ENCODE measurements around the gene TMEM163.

Gene TMEM163

DNA sequence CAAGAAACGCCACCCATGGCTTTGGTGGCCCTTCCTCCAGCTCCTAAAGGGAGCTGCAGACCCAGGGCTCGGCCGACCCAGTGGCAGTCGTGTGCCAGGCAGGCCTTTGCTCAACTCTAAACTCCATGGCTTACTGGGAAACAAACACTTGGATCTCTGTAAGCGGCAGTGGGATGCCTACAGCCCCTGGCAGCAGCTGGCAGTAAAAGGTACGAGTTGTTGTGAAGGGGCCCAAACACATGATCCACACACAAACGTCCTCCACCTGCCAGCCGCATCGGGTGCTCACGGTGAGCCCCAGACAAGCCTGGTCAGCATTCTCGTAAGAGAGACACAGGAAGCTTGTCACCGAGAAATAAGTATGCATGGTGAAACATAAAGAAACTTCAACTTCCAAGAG, 250.0 kb downstream of the TMEM163 start:
- no peak overlapping the region for H3K27ac Mint-ChIP-seq
- H3K4me3 Mint-ChIP-seq: no peak overlapping the region
- no peaks in the 10 kb centered on the region for H3K36me3 Mint-ChIP-seq (ENCODE audit: low read depth)

DNA sequence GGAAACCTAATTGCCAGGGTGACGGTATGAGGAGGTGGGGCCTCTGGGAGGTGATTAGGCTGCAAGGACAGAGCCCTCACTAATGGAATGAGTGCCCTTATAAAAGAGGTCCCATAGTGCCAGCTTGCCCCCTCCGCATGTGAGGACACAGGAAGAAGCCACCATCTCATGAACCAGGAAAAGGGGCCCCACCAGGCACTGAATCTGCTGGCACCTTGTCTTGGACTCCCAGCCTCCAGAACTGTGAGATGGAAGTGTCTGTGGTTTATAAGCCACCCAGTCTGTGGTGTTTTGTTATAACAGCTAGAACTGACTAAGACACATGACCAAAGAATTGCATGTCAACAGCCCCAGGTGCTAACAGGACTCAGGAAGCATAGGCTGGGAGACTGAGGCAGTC, 250.6 kb downstream of the TMEM163 start:
- no peak overlapping the region for H3K27ac Mint-ChIP-seq
- H3K36me3 Mint-ChIP-seq (ENCODE audit: low read depth): no peaks in the 10 kb centered on the region
- no peaks in the 10 kb centered on the region for H3K27me3 Mint-ChIP-seq (ENCODE audit: low read depth)
- no peaks in the 10 kb centered on the region for H3K4me1 Mint-ChIP-seq
- H3K4me3 Mint-ChIP-seq: no peak overlapping the region
- TF ChIP-seq, protein P1, sequence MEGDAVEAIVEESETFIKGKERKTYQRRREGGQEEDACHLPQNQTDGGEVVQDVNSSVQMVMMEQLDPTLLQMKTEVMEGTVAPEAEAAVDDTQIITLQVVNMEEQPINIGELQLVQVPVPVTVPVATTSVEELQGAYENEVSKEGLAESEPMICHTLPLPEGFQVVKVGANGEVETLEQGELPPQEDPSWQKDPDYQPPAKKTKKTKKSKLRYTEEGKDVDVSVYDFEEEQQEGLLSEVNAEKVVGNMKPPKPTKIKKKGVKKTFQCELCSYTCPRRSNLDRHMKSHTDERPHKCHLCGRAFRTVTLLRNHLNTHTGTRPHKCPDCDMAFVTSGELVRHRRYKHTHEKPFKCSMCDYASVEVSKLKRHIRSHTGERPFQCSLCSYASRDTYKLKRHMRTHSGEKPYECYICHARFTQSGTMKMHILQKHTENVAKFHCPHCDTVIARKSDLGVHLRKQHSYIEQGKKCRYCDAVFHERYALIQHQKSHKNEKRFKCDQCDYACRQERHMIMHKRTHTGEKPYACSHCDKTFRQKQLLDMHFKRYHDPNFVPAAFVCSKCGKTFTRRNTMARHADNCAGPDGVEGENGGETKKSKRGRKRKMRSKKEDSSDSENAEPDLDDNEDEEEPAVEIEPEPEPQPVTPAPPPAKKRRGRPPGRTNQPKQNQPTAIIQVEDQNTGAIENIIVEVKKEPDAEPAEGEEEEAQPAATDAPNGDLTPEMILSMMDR (IDR thresholded peaks at IDR 0.05; ENCODE audit: unreplicated experiment in 3 of 3): no peak
- H3K9me3 Mint-ChIP-seq: peaks cover 8% of the 10 kb centered on the region

More for the DNA sequence above, 250.0 kb downstream of the TMEM163 start:
- Mint-ChIP-seq H3K9me3 (peaks cover 12% of the 10 kb centered on the region), H3K27me3 (ENCODE audit: low read depth) (no peaks in the 10 kb centered on the region), H3K4me1 (no peaks in the 10 kb centered on the region)
- TF ChIP-seq, protein P1 (IDR thresholded peaks at IDR 0.05; ENCODE audit: unreplicated experiment in 3 of 3): no peak

DNA sequence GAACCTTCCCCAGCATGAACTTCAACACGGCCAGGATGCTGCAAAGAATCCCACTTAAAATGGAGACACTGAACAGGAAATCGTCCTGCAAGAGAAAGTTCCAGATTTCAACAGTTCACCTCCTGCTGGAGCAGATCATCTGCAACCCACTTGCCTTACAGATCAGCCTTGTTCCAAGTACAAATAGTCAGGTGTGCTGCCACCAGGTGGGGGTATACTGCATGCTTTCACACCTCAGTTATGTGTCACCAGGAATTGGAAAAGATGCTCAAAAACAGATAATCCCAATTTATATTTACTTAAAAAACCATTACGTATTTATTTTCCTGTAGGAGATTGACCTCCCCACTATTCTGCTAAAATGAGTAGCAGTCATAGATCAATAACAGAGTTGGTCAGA, 252.7 kb downstream of the TMEM163 start:
- H3K4me3 Mint-ChIP-seq: no peak overlapping the region

DNA sequence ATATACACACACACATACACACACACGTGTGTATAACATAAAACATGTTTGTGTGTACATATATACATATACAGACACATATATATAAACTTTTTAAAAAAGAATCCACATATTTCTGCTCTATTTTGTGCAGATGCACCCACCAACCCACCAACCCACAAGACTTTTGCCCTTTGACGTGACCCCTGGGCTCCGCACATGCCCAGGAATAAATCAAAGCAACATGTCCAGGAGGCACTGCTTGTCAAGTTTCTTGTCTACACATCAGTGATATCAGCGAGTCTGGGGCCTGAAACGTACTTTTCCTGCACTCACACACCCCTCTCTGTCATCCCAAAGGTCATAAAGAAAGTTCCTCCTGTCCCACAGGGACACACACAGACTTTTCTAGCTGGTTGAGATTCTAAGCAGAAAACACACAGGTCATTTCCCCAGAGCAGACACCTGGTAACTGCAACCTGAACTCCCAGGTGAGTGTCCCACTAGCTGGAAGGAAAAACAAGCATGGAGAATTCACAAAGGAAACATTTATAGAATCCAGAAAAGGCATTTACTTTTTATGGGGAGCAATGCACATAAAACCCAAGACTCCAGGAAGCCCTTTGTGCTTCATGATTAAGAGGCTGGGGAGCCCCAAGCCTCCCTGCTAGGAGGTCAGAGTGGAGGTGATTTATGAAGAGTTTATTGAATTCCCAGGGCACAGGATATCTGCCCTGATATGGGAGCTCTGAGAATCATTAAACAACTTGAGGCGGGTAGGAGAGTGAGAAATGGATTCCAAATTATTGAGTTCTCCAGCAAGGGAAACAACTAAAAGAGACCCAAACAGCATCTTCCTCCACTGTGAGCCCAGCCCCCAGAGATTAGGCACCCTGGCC, 253.3 kb downstream of the TMEM163 start:
- Mint-ChIP-seq H3K36me3 (ENCODE audit: low read depth) (no peaks in the 10 kb centered on the region), H3K4me1 (peaks cover 6% of the 10 kb centered on the region), H3K4me3 (no peak overlapping the region), H3K9me3 (no peaks in the 10 kb centered on the region), H3K27me3 (ENCODE audit: low read depth) (no peaks in the 10 kb centered on the region), H3K27ac (peak overlapping the region in 1 of 3 experiments; percentile 46)
- TF ChIP-seq, protein P1 (IDR thresholded peaks at IDR 0.05; ENCODE audit: unreplicated experiment in 3 of 3): no peak

More for the DNA sequence above, 252.7 kb downstream of the TMEM163 start:
- no peaks in the 10 kb centered on the region for H3K27me3 Mint-ChIP-seq (ENCODE audit: low read depth)
- H3K27ac Mint-ChIP-seq: peak overlapping the region in 1 of 3 experiments; percentile 46
- TF ChIP-seq, protein P1 (IDR thresholded peaks at IDR 0.05; ENCODE audit: unreplicated experiment in 3 of 3): peak; percentile 12 to 37 (median 28)
- peaks cover under 1% of the 10 kb centered on the region for H3K4me1 Mint-ChIP-seq
- H3K36me3 Mint-ChIP-seq (ENCODE audit: low read depth): no peaks in the 10 kb centered on the region
- no peaks in the 10 kb centered on the region for H3K9me3 Mint-ChIP-seq

DNA sequence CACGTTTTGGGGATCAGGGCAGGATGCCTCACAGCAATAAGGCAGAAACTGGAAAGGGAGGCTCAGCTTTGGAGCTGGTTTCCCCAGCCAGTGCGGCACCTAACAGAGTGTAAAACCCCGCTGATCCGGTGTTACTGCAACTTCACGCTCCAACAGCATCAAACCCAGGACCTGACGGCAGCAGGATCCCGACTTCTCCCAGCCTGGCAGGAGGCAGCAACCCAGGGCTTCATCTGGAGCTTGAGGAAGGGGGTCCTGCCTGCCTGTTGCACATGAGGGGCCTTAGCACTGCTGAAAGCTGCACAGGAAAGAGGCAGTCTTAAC, 255.1 kb downstream of the TMEM163 start:
- TF ChIP-seq, protein P1 (IDR thresholded peaks at IDR 0.05; ENCODE audit: unreplicated experiment in 3 of 3): no peak
- peaks cover 6% of the 10 kb centered on the region for H3K4me1 Mint-ChIP-seq

More for the DNA sequence above, 255.1 kb downstream of the TMEM163 start:
- H3K36me3 Mint-ChIP-seq (ENCODE audit: low read depth): no peaks in the 10 kb centered on the region
- H3K9me3 Mint-ChIP-seq: no peaks in the 10 kb centered on the region
- no peak overlapping the region for H3K4me3 Mint-ChIP-seq
- H3K27me3 Mint-ChIP-seq (ENCODE audit: low read depth): no peaks in the 10 kb centered on the region
- no peak overlapping the region for H3K27ac Mint-ChIP-seq

Measured in nephron (organoid).